Left cardiac atrium (tissue), 4 donors: ENCODE data around the gene CDK1. TPM values are rescaled to one million over a fixed set of nuclear protein-coding genes. Genes with fewer than 3 reads are reported as not detected.

Source experiments
- ATAC-seq, 2 donors: fragments of 200-7000 bp; cut with Tn5 transposase; one replicate each; pipeline ENCODE4 v1.9.1; 2020; ENCODE audit warnings: mild to moderate bottlenecking in 2 of 2, moderate library complexity in 2 of 2
- DNase-seq: peaks from one replicate; pipeline ENCODE4 v3.0.0-alpha.2; 2020
- intact Hi-C, 2 donors: fragments of 100-400 bp; cut with DNase I; formaldehyde crosslinking; loops; one replicate each; pipeline versions ENCODE4 v1.14.1 to v1.15.1; 2022 to 2023
- long read RNA-seq: library from polyadenylated mRNA; unstranded; transcript quantifications from one replicate; pipeline ENCODE4 v2.0.0, GENCODE V29; 2021
- total RNA-seq, 2 donors: library from RNA; stranded (reverse); fragmentation: NEBNext Ultra II Directional; extraction: Animal tissue kit (Norgen Biotek cat#: 25700); gene quantifications; one replicate each; pipeline ENCODE4 v1.2.1, GENCODE V29; 2021
- donor health status: DM: no; HTN: yes; CAD: no.
- donor health status: DM: no; HTN: yes; CAD: no; lungs with severe emphysema.
- donor health status: DM: yes; HTN: yes; CAD: no.
- donor health status: Dilated cardiomyopathy.

The CDK1 gene
- total RNA-seq = 1 to 10 TPM; 1.5 to 2.7 TPM
- long read RNA-seq, partial matches to known transcripts = 0 of 3 reads
- long read RNA-seq, other reads (novel, unspliced or antisense) = 3 of 3 reads

GRCh38 chr10:60778214-60778970, at the start of gene CDK1:
Gene CDK1 (plus strand): TSS chr10:60778478. CDS start chr10:60780166, 1,688 bp downstream.
- intact Hi-C loops = no loop called here
- peak; percentile 98 for DNase-seq
- ATAC-seq = peak; percentile 100

- no peak for DNase-seq
- no peak for ATAC-seq
- intact Hi-C loops = no loop called here
These were observed 49.2 kb upstream of the CDK1 start for GRCh38 chr10:60729106-60729505.

GRCh38 chr10:60731134-60731885, 47.0 kb upstream of the CDK1 start:
- DNase-seq (no peak), ATAC-seq (no peak)
- intact Hi-C loops = no loop called here

GRCh38 chr10:60732198-60732806, 46.0 kb upstream of the CDK1 start:
- no peak for DNase-seq
- intact Hi-C loops = no loop called here
- peak; percentile 21 to 26 for ATAC-seq

- peak; percentile 21 for DNase-seq
- intact Hi-C loops = no loop called here
- ATAC-seq = peak; percentile 82 to 91
These were observed 45.3 kb upstream of the CDK1 start for GRCh38 chr10:60732807-60733516.

GRCh38 chr10:60733517-60733822, 44.8 kb upstream of the CDK1 start:
- ATAC-seq (no peak), DNase-seq (no peak)
- intact Hi-C loops = no loop called here

GRCh38 chr10:60733826-60734225, 44.5 kb upstream of the CDK1 start:
- ATAC-seq = no peak
- no peak for DNase-seq
- intact Hi-C loops = no loop called here

- no peak for ATAC-seq
- no peak for DNase-seq
- intact Hi-C loops = no loop called here
These were observed 44.1 kb upstream of the CDK1 start for GRCh38 chr10:60734226-60734625.

- DNase-seq = no peak
- no peak for ATAC-seq
- intact Hi-C loops = no loop called here
These were observed 43.0 kb upstream of the CDK1 start for GRCh38 chr10:60735244-60735643.

GRCh38 chr10:60737242-60737641, 41.0 kb upstream of the CDK1 start:
- intact Hi-C loops = no loop called here
- ATAC-seq (no peak), DNase-seq (no peak)

- intact Hi-C loops = no loop called here
- DNase-seq (no peak), ATAC-seq (peak in 1 of 2 donors; percentile 59)
These were observed 38.7 kb upstream of the CDK1 start for GRCh38 chr10:60739558-60739957.

GRCh38 chr10:60742512-60742911, 35.8 kb upstream of the CDK1 start:
- no peak for DNase-seq
- ATAC-seq = no peak
- intact Hi-C loops = no loop called here

- ATAC-seq = no peak
- no peak for DNase-seq
- intact Hi-C loops = no loop called here
These were observed 30.3 kb upstream of the CDK1 start for GRCh38 chr10:60747817-60748469.

GRCh38 chr10:60753152-60753551, 25.1 kb upstream of the CDK1 start:
- DNase-seq (no peak), ATAC-seq (no peak)
- intact Hi-C loops = no loop called here

- ATAC-seq (no peak), DNase-seq (no peak)
- intact Hi-C loops = no loop called here
These were observed 24.5 kb upstream of the CDK1 start for GRCh38 chr10:60753817-60754216.

GRCh38 chr10:60757420-60757895, 20.8 kb upstream of the CDK1 start:
- ATAC-seq (peak; percentile 30 to 85), DNase-seq (no peak)
- intact Hi-C loops = no loop called here

- intact Hi-C loops = no loop called here
- no peak for DNase-seq
- no peak for ATAC-seq
These were observed 19.1 kb upstream of the CDK1 start for GRCh38 chr10:60759181-60759580.

GRCh38 chr10:60760711-60761210, 17.5 kb upstream of the CDK1 start:
- no peak for ATAC-seq
- intact Hi-C loops = no loop called here
- no peak for DNase-seq

- DNase-seq (no peak), ATAC-seq (no peak)
- intact Hi-C loops = no loop called here
These were observed 15.7 kb upstream of the CDK1 start for GRCh38 chr10:60762554-60762953.
